CD4-positive, alpha-beta T cell (primary cell): ENCODE data around the gene QPCT. TPM values are rescaled to one million over a fixed set of nuclear protein-coding genes. Genes with fewer than 3 reads are reported as not detected.

ENCODE experiments used
- ATAC-seq: fragments of 200-7000 bp; cut with Tn5 transposase; one replicate; pipeline ENCODE4 v1.10.0; 2022; ENCODE audit warnings: mild to moderate bottlenecking; ENCODE audit not compliant: poor library complexity
- CTCF ChIA-PET: fragments of 350-600 bp; sonication (Branson Sonifier 250); formaldehyde crosslinking; loops from one replicate; lab custom pipeline; 2021; ENCODE audit warnings: antibody characterized with exemption, inconsistent platforms; lab: Charles Lee
- POLR2A ChIA-PET: fragments of 350-600 bp; sonication (Branson Sonifier 250); formaldehyde crosslinking; loops from one replicate; lab custom pipeline; 2021; ENCODE audit warnings: antibody characterized with exemption, inconsistent platforms; lab: Charles Lee
- DNase-seq, 14 experiments: peaks; one replicate each; pipeline ENCODE4 v3.0.0-alpha.2; 2013 to 2020; ENCODE audit warnings: mixed read lengths in 2 of 14
- H3K27ac ChIP-seq, 2 donors: one replicate each; pipeline versions ENCODE4 v1.5.1 to v1.7.0; 2013; ENCODE audit warnings: low read length in 2 of 2, low read depth in 1 of 2, mild to moderate bottlenecking in 1 of 2
- H3K27me3 ChIP-seq, 2 experiments: 1 replicate in 1 of 2; 2 replicates in 1 of 2; pipeline versions ENCODE4 v1.6.1 to v1.7.0; 2013; ENCODE audit warnings: low read length in 2 of 2, control low read depth in 1 of 2, mild to moderate bottlenecking in 1 of 2, moderate library complexity in 1 of 2; ENCODE audit not compliant: insufficient read depth in 2 of 2, control insufficient read depth in 1 of 2
- H3K36me3 ChIP-seq: one replicate; pipeline ENCODE4 v1.6.1; 2013; ENCODE audit warnings: low read length, control low read depth; ENCODE audit not compliant: insufficient read depth
- H3K4me1 ChIP-seq: one replicate; pipeline ENCODE4 v1.6.1; 2013; ENCODE audit warnings: low read length, control low read depth; ENCODE audit not compliant: insufficient read depth
- H3K4me3 ChIP-seq: one replicate; pipeline ENCODE4 v1.5.1; 2013; ENCODE audit warnings: mild to moderate bottlenecking, low read length, moderate library complexity
- H3K9me3 ChIP-seq, 2 experiments: 1 replicate in 1 of 2; 2 replicates in 1 of 2; pipeline versions ENCODE4 v1.6.1 to v1.7.0; 2013; ENCODE audit warnings: low read length in 2 of 2, mild to moderate bottlenecking in 2 of 2, control low read depth in 1 of 2, moderate library complexity in 1 of 2; ENCODE audit not compliant: control insufficient read depth in 1 of 2, insufficient read depth in 1 of 2
- H3K27ac Mint-ChIP-seq: one replicate; pipeline ENCODE4 v1.8.0; 2020; ENCODE audit warnings: mixed read lengths
- H3K27me3 Mint-ChIP-seq: one replicate; pipeline ENCODE4 v1.8.0; 2021; ENCODE audit warnings: mixed read lengths
- H3K36me3 Mint-ChIP-seq: one replicate; pipeline ENCODE4 v1.8.0; 2021; ENCODE audit warnings: low read depth, mixed read lengths
- H3K4me1 Mint-ChIP-seq: one replicate; pipeline ENCODE4 v1.8.0; 2021; ENCODE audit warnings: low read depth, mixed read lengths
- H3K4me3 Mint-ChIP-seq: one replicate; pipeline ENCODE4 v1.8.0; 2020; ENCODE audit warnings: mild to moderate bottlenecking, mixed read lengths
- H3K9me3 Mint-ChIP-seq: one replicate; pipeline ENCODE4 v1.8.0; 2020; ENCODE audit warnings: mixed read lengths
- intact Hi-C, 2 experiments: fragments of 100-400 bp; cut with DNase I in 1 of 2; cut with micrococcal nuclease in 1 of 2; formaldehyde crosslinking; loops; one replicate each; pipeline versions ENCODE4 v1.15.1 to v1.9.0; 2023 to 2025; cut with DNase I, micrococcal nuclease
- total RNA-seq, 174 experiments: library from RNA in 2 of 174; stranded (reverse) in 2 of 174; gene quantifications; one replicate each; pipeline ENCODE4 v1.2.3 and lab custom pipeline; 2021 to 2026
- TF ChIP-seq, protein P1 (sequence below): fragments of 200-600 bp; IDR thresholded peaks from one replicate; pipeline ENCODE4 v1.8.0; 2022; ENCODE audit warnings: antibody characterized with exemption, mild to moderate bottlenecking

QPCT gene
- total RNA-seq, 2 experiments from 2014 or later = 0.53 to 0.71 TPM

DNA sequence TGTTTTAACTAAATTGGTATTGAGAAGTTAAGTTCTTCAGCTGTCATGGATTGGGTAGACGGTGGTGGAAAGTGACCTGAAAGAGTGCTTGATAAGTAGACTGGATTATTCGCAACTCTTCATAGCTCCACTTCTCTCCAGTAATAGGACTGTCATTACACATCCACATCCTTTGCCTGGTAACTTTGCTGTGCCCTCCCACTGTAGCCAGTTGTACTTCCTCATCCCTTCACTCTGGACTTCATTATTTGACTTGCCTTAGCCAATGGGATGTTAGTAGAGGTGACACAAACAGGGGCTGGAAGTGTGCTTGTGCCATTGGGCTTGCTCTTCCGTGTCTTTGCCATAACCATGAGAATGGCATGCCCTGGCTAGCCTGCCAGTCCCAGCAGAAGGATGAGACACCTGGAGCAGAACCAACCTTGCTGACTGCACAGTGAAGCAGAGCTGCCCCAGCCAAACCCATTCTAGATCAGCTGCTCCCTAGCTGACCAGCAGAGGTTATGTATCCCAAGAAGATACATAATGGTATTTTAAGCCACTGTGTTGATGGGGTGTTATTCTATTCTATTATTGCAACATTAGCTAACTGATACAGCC is 16.9 kb downstream of the QPCT start:
- no peak for ATAC-seq
- H3K36me3 Mint-ChIP-seq = no peaks in the 10 kb centered on the region
- no peaks in the 10 kb centered on the region for H3K4me1 Mint-ChIP-seq
- POLR2A ChIA-PET = no interaction called here
- no peaks in the 10 kb centered on the region for H3K9me3 ChIP-seq
- H3K9me3 Mint-ChIP-seq = no peaks in the 10 kb centered on the region
- peaks cover under 1% of the 10 kb centered on the region for H3K4me1 ChIP-seq
- H3K27ac ChIP-seq = no peak overlapping the region
- CTCF ChIA-PET = interaction anchor here (0.5 to 1.4 kb wide), 2 partner anchors 35 to 887 kb away, joined by 3 to 4 read pairs; no protein-coding TSS in a partner anchor
- no peak overlapping the region for H3K4me3 Mint-ChIP-seq
- no peak overlapping the region for H3K4me3 ChIP-seq
- peaks cover 8 to 11% of the 10 kb centered on the region in 2 experiments for H3K27me3 ChIP-seq
- no peak overlapping the region for H3K27ac Mint-ChIP-seq
- TF ChIP-seq, protein P1, sequence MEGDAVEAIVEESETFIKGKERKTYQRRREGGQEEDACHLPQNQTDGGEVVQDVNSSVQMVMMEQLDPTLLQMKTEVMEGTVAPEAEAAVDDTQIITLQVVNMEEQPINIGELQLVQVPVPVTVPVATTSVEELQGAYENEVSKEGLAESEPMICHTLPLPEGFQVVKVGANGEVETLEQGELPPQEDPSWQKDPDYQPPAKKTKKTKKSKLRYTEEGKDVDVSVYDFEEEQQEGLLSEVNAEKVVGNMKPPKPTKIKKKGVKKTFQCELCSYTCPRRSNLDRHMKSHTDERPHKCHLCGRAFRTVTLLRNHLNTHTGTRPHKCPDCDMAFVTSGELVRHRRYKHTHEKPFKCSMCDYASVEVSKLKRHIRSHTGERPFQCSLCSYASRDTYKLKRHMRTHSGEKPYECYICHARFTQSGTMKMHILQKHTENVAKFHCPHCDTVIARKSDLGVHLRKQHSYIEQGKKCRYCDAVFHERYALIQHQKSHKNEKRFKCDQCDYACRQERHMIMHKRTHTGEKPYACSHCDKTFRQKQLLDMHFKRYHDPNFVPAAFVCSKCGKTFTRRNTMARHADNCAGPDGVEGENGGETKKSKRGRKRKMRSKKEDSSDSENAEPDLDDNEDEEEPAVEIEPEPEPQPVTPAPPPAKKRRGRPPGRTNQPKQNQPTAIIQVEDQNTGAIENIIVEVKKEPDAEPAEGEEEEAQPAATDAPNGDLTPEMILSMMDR = no peak
- H3K36me3 ChIP-seq = no peaks in the 10 kb centered on the region
- peaks cover 30% of the 10 kb centered on the region for H3K27me3 Mint-ChIP-seq
- intact Hi-C loops = no loop called here
- DNase-seq = no peak

GRCh38 chr2:37361994-37362698 is 17.7 kb downstream of the QPCT start:
- Mint-ChIP-seq H3K4me3 (no peak overlapping the region), H3K27me3 (peaks cover 30% of the 10 kb centered on the region), H3K9me3 (no peaks in the 10 kb centered on the region), H3K27ac (no peak overlapping the region), H3K4me1 (no peaks in the 10 kb centered on the region), H3K36me3 (no peaks in the 10 kb centered on the region)
- Histone ChIP-seq H3K4me3 (no peak overlapping the region), H3K4me1 (peaks cover 7% of the 10 kb centered on the region), H3K36me3 (no peaks in the 10 kb centered on the region), H3K27ac (no peak overlapping the region), H3K27me3 (peaks cover 8 to 14% of the 10 kb centered on the region in 2 experiments), H3K9me3 (no peaks in the 10 kb centered on the region)
- ChIA-PET POLR2A (no interaction called here), CTCF (no interaction called here)
- DNase-seq = no peak
- TF ChIP-seq, protein P1 = no peak
- ATAC-seq = no peak
- intact Hi-C loops = no loop called here

DNA sequence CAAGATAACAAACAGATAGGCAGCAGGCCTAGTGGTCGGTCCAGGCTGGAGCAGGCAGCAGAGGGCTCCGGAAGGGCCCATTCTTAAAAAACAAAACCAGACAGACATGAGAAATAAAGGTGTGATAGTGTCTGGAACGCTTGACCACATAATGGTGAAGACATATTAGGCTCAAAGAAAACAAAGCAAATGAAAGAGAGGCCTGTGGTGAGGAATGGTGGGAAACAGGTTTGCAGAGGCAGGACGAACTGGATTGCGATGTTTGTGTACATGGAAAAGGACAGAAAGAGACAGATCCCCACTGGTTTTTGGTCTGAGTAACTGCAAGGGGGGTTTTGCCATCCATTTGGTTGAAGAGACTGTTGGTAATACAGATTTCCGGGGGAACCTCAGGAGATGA is 19.9 kb downstream of the QPCT start:
- CTCF ChIA-PET = no interaction called here
- H3K4me1 Mint-ChIP-seq = no peaks in the 10 kb centered on the region
- H3K36me3 Mint-ChIP-seq = no peaks in the 10 kb centered on the region
- intact Hi-C loops = no loop called here
- no peak for ATAC-seq
- H3K27ac Mint-ChIP-seq = no peak overlapping the region
- Histone ChIP-seq H3K4me1 (peaks cover 21% of the 10 kb centered on the region), H3K9me3 (no peaks in the 10 kb centered on the region), H3K27me3 (peaks cover 8 to 14% of the 10 kb centered on the region in 2 experiments), H3K27ac (no peak overlapping the region), H3K36me3 (no peaks in the 10 kb centered on the region), H3K4me3 (no peak overlapping the region)
- TF ChIP-seq, protein P1 = no peak
- POLR2A ChIA-PET = no interaction called here
- no peaks in the 10 kb centered on the region for H3K9me3 Mint-ChIP-seq
- no peak for DNase-seq
- peaks cover 29% of the 10 kb centered on the region for H3K27me3 Mint-ChIP-seq
- H3K4me3 Mint-ChIP-seq = no peak overlapping the region
